GM19240 (cell line): ENCODE measurements around the gene DCHS1.

Experiments used
- DNase-seq: peaks from one replicate; pipeline ENCODE4 v3.0.0; 2011; ENCODE audit warnings: low spot score; ENCODE audit not compliant: insufficient read length

DCHS1 gene

DNA sequence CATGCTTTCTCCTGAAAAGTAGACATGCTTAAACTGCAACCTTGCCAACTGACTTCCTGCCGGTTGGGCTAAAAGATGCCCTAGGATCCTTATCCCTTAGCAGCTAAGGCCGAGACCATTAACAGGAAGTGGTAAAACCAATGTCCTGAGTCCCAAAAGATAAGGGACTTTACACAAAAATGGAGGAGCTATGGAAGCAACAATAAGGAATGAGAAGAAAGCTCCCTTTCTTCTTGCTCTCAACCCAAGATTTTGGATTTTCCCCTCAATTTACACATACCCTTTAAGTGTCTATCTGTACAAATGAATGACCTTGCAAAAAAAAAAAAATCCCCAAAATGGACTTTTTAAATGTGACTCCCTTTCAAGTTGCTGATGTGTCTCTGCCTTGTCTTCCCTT lies 16.4 kb upstream of the DCHS1 start:
- no peak for DNase-seq

DNA sequence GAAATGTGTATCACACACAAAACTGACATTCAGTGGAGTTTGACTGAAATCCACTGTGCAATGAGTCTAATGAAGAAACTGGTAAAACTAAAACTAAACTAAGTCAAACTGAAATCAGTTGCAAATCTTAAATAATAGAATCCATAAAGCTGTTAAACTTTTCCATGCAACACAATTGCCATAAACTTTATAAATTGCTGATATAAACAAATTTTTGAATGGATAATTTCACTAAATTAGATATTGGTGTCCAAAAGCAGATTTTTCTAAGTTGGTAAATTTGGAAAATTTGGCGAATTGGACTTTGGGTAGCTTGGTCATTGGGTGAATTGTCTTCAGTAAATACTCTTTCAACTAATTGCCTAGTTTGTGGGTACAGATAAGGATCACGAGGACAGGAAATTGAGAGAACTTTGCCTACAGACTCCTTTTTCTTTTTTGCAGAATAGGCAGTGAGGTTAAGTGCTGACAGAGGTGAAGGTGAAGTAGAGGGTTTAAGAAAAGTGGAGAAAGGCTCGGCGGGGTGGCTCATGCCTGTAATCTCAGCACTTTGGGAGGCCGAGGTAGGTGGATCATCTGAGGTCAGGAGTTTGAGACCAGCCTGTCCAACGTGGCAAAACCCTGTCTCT lies 14.7 kb upstream of the DCHS1 start:
- DNase-seq: no peak

DNA sequence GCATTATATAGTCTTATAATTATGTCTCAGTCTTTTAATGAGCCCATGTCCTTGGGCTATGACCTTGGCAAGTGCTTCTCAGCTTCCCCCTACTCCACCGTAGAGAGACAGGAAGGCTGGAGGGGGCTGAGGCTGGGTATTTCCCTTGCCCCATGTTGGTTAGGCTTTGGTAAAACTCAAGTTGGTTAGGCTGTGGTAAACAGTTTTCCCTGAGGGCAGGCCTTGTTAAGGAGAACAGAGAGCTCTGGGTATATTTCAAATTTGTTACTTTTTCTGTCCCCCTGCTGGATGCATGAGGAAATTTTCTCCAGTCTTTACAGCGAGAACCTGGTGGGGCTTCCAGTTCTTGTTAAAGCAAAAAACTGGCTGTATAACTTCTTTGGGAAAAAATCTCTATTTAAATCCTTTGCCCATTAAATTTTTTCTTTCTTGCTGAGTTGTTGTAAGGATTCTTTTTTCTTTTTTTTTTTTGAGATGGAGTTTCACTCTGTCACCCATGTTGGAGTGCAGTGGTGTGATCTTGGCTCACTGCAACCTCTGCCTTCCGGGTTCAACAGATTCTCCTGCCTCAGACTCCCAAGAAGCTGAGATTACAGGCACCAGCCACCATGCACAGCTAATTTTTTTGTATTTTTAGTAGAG lies 12.2 kb upstream of the DCHS1 start:
- DNase-seq: no peak

- DNase-seq: no peak
Measured at GRCh38 chr11:6666302-6667183, 10.9 kb upstream of the DCHS1 start.

DNA sequence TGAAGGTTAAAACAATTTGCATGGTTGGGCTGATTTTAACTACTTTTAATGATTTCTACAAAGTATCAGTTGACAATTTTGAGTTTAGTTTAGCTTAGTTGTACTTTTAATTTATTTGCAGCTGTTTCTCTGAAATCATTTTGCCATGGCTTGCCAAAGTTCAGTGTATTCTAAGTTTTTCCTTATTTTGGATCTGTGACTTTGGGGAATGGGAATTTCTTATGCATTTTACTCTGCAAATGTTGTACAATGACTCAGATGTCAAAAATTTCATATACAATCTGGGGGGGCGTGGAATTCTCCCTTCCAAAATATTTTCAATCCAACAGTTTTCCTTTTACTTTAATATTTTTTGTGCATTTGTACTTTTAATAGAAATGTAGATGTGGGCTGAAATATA lies 8.9 kb upstream of the DCHS1 start:
- no peak for DNase-seq

DNA sequence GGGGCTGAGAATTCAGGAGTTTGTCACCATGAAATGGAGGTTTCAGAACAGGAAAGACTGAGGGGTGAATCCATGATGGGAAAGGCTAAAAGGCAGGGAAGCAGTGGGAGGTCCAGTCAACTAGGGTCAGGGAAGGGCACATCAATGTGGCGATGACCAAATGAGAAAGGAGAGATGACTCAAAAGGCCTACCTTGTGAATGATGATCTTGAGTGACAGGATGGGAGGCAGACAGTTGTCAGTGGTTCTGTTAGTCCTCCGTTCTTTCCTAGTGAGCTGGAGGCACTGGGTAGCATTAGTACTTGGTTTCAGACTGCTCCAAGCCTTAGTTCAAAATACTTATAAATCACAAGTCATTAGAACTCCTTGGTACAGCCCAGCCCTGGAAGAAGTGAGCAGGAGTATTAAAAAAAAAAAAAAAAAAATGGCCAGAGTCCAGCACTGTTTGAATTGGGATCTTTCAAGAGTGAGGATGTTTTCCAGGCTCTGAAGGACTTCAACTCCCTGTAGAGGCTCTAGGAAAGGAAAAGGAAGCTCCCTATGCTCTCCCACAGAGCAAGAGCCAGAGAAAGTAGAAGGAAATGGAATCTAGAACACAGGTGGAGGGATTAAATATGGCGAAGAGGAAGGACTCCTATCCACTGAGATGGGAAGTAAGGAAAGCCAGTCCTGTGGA lies 8.3 kb upstream of the DCHS1 start:
- DNase-seq: no peak

DNA sequence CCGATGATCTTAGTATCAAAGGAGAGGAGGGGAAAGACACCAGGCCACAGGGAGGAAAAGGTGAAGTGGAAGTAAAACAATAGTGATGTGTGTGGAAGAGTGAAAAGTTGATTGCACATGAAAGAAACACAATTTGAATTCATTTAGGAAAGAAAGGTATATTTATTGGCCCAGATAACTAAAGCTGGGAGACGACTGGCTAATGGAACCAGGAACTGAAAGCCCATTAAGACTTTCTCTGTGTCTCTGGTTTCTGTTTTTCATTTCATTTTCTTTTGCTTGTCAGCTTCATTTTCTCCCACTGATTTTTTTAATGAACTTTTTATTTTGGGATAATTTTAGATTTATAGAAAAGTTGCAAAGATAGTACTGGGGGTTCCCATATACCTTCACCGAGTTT lies 5.1 kb upstream of the DCHS1 start:
- no peak for DNase-seq

- no peak for DNase-seq
Measured at GRCh38 chr11:6658647-6659046, 3.0 kb upstream of the DCHS1 start.

GRCh38 chr11:6657346-6657745 lies 1.7 kb upstream of the DCHS1 start:
- DNase-seq: no peak

DNA sequence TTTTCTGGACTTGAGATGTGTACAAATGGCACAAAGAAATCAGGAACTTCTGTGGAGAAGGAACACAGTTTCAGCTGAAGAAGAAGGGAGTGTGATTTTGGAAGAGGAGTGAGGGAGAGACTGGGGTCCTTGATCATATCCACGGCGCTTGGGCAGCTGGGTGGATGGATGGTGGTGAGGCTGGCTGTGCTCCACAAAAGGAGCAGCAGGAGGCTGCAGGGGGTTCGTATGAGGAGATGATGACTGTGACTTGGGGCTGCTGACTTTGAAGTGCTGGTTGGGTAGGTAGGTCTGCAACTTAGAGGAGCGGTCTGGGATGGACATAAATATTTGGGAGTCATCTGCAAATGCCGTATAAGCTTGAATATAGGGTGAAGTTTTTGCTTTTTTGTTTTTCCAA lies 1.3 kb upstream of the DCHS1 start:
- DNase-seq: no peak

GRCh38 chr11:6656584-6656915 lies 941 bp upstream of the DCHS1 start:
- no peak for DNase-seq

DNA sequence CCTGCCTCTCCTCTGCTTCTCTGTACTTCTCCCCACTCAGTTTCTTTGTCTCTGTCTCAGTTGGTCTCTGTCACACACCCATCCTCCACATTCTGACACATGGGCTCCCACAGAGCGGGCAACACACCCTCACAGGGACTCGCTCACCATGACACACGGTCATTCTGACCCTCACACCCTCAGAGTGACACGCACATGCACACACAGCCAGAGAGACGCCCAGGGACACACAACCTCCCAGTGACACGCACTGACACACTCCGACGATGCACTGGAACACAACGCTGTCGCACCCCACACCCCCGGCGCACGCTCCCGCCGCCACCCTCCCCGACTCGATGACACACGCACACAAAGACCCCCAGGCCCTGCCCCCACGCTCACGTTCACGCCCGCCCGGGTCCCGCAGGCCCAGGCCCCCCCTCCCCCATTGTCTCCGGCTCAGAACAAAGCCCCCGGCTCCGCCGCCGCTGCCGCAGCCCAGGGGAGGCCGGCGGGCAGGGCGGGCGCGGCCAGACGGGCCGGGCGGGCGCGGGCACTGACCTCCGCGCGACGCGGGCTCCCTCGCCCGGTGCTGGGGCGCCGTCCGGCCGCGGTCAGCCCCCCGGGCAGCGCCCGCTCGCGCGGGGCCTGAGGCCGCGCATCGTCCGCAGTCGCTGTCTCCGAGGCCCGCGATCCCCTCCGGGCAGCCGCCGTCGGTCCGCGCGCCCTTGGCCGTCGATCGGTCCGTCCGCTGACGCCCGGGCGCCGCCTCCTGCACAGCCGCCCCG lies 404 bp downstream of the DCHS1 start:
- DNase-seq: no peak

GRCh38 chr11:6654281-6655019 lies 1.2 kb downstream of the DCHS1 start:
- DNase-seq: no peak

DNA sequence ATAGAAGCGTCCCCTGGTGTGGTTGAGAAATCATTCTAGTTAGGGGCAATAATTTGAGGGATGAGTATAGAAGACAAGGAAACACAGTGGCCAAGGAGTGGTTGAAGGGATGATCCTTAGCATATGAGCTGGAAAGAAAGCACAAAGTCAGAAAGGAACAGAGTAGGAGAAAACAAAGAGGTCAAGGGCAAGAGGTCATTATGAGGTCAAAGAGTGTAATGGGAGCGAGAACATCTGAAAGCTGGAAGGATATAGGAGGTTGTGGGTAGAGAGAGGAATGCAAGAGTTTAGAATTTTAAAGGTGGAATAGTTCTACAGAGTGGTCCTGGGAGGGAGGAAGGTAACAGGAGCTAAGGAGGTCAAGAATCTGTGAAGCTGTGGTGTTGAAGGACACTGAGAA lies 2.0 kb downstream of the DCHS1 start:
- DNase-seq: no peak

- DNase-seq: no peak
Measured at GRCh38 chr11:6653097-6653496, 2.5 kb downstream of the DCHS1 start.

DNA sequence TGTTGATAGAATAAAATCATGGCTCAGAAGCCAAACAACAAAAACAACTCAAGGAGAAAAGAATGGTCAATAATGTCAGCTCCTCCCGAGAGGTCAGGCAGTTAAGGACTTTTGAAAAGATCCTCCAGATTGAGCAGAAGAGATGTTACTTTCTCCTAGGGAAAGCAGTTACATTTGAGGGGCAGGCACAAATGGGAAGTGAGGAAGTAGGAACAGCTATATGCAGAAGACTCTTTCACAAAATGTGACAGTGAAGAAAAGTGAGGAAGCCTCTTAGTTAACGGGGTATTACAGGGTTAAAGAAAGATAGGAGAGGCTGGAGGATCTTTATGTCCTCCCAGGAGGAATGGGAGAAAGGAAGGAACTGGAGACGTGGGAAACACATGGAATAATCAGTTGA lies 3.4 kb downstream of the DCHS1 start:
- no peak for DNase-seq

DNA sequence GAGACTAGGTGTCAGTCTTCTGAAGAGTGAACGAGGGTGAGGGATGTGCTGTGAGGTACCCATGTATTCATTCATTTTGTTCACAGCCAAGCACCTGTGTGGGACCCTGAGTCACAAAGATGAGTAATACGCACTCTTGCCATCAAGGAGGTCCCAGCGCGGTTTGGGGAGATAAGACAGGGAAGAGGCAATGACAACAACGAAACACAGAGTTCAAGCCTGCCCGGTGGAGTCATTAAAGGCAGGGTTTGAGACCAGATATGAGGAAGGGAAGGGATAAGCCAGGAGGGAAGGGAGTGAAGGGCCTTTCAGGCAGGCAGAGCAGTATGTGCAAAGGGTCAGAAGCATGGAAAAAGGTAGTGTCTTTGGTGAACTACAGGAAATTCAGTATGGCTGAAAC lies 4.6 kb downstream of the DCHS1 start:
- DNase-seq: no peak

DNA sequence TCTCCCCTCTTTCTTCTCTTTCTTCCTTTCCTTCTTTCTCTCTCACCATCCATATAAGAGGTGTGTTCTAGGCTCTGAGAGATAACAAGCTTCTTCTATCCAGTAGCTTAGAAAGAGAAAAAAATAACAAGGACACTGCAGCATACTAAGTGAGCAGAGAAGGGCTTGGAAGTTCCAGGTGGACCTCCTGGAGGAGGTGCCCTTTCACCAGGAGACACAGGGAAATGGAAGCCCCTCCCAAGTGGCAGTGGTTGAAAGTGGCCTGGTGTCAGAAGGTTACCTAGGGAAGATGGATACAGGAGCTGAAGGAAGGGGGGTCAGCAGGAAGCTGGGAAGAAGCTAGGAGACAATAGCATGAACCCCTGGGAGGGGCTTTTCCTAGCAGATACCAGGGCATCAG lies 5.5 kb downstream of the DCHS1 start:
- no peak for DNase-seq

GRCh38 chr11:6648501-6648900 lies 7.1 kb downstream of the DCHS1 start:
- no peak for DNase-seq

DNA sequence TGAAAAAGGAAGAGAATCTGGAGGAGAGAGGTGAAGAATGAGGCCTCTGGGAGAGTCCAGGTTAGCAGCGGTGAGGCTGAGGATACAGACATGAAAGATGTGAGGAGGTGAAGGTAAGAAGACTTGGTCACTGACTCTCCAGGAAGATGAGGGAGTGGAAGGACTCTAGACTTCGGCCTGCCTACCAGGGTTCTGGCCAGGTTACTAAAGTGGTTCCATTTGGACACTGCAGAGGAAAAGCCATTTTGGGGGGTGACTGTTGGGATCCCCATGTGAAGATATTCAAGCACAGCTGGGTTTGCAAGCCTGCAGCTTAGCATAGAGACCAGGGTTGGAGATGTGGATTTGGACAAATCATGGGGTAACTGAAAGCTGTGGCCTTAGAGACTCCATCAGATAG lies 7.8 kb downstream of the DCHS1 start:
- no peak for DNase-seq
